IMR-90 (cell line): ENCODE data around the gene PSPC1. TPM values are rescaled to one million over a fixed set of nuclear protein-coding genes. Genes with fewer than 3 reads are reported as not detected.

Experiments used
- ATAC-seq: fragments of 200-7000 bp; cut with Tn5 transposase; 2 replicates; pipeline ENCODE4 v1.9.1; 2020; ENCODE audit warnings: low read depth, mild to moderate bottlenecking, moderate library complexity
- BruUV-seq: library from RNA; stranded (reverse); fragments of 400-500 nt; replicated peaks from 2 replicates; lab custom pipeline; 2021; lab: Mats Ljungman, UMichigan
- CTCF ChIA-PET: fragments of 300-600 bp; formaldehyde crosslinking; extraction: SDS; loops from one replicate; lab custom pipeline; 2021; ENCODE audit warnings: antibody characterized with exemption; lab: Yijun Ruan, JAX
- POLR2A ChIA-PET: fragments of 300-600 bp; sonication (Branson Sonifier 250); formaldehyde crosslinking; loops from one replicate; lab custom pipeline; 2022; ENCODE audit warnings: antibody characterized with exemption; ENCODE audit not compliant: unreplicated experiment; lab: Charles Lee
- DNase-seq: peaks from one replicate; pipeline ENCODE4 v3.0.0; 2013
- H2AFZ ChIP-seq: replicated peaks from 2 replicates; pipeline ENCODE3; 2013; ENCODE audit warnings: low read length, mild to moderate bottlenecking; ENCODE audit not compliant: poor library complexity
- H2AK5ac ChIP-seq: 2 replicates; pipeline ENCODE4 v1.6.1; 2013; ENCODE audit warnings: low read depth, low read length, inconsistent platforms
- H2AK9ac ChIP-seq: replicated peaks from 2 replicates; pipeline ENCODE3; 2013; ENCODE audit warnings: mild to moderate bottlenecking, low read depth, low read length, moderate library complexity; ENCODE audit not compliant: poor library complexity
- H2BK120ac ChIP-seq: 2 replicates; pipeline ENCODE4 v1.6.1; 2013; ENCODE audit warnings: low read depth, low read length, inconsistent platforms
- H2BK15ac ChIP-seq: 3 replicates; pipeline ENCODE4 v1.6.1; 2013; ENCODE audit warnings: low read depth, low read length, inconsistent platforms
- H2BK20ac ChIP-seq: 2 replicates; pipeline ENCODE4 v1.6.1; 2013; ENCODE audit warnings: low read depth, mild to moderate bottlenecking, inconsistent platforms, low read length, moderate library complexity
- H2BK5ac ChIP-seq: 2 replicates; pipeline ENCODE4 v1.6.1; 2013; ENCODE audit warnings: mild to moderate bottlenecking, low read depth, low read length, inconsistent platforms; ENCODE audit not compliant: poor library complexity, severe bottlenecking
- H3K14ac ChIP-seq: replicated peaks from 2 replicates; pipeline ENCODE4 v1.6.1; 2013; ENCODE audit warnings: low read depth, low read length, inconsistent platforms
- H3K18ac ChIP-seq: 2 replicates; pipeline ENCODE4 v1.6.1; 2013; ENCODE audit warnings: low read depth, low read length, control low read depth
- H3K23ac ChIP-seq: 2 replicates; pipeline ENCODE4 v1.6.1; 2013; ENCODE audit warnings: low read depth, low read length, inconsistent platforms
- H3K27ac ChIP-seq: 2 replicates; pipeline ENCODE4 v1.5.1; 2013; ENCODE audit warnings: mild to moderate bottlenecking, control low read depth, low read length; ENCODE audit not compliant: insufficient read depth
- H3K27me3 ChIP-seq: 2 replicates; pipeline ENCODE4 v1.6.1; 2013; ENCODE audit warnings: low read length; ENCODE audit not compliant: control insufficient read depth, insufficient read depth
- H3K36me3 ChIP-seq: 2 replicates; pipeline ENCODE4 v1.6.1; 2013; ENCODE audit warnings: low read length, mixed read lengths; ENCODE audit not compliant: control insufficient read depth, insufficient read depth
- H3K4ac ChIP-seq: 2 replicates; pipeline ENCODE4 v1.6.1; 2013; ENCODE audit warnings: low read depth, low read length, inconsistent platforms
- H3K4me1 ChIP-seq: 2 replicates; pipeline ENCODE4 v1.6.1; 2013; ENCODE audit warnings: low read length, mixed read lengths; ENCODE audit not compliant: control insufficient read depth, insufficient read depth
- H3K4me2 ChIP-seq: 2 replicates; pipeline ENCODE4 v1.6.1; 2013; ENCODE audit warnings: low read depth, mild to moderate bottlenecking, control low read depth, low read length, moderate library complexity
- H3K4me3 ChIP-seq: 2 replicates; pipeline ENCODE4 v1.5.1; 2013; ENCODE audit warnings: low read depth, mild to moderate bottlenecking, control low read depth, low read length, moderate library complexity; ENCODE audit not compliant: insufficient read depth
- H3K56ac ChIP-seq: 2 replicates; pipeline ENCODE4 v1.6.1; 2013; ENCODE audit warnings: low read length, inconsistent platforms; ENCODE audit not compliant: insufficient read depth; ENCODE audit errors: extremely low read depth
- H3K79me1 ChIP-seq, 2 experiments: 2 replicates each; pipeline ENCODE4 v1.6.1; 2013; ENCODE audit warnings: low read length in 2 of 2, inconsistent platforms in 1 of 2, low read depth in 1 of 2
- H3K9ac ChIP-seq: 2 replicates; pipeline ENCODE4 v1.6.1; 2013; ENCODE audit warnings: low read depth, low read length, control low read depth
- H3K9me1 ChIP-seq: 2 replicates; pipeline ENCODE4 v1.6.1; 2013; ENCODE audit warnings: low read length, inconsistent platforms; ENCODE audit not compliant: insufficient read depth
- H3K9me3 ChIP-seq: 2 replicates; pipeline ENCODE4 v1.6.1; 2013; ENCODE audit warnings: low read length; ENCODE audit not compliant: control insufficient read depth, insufficient read depth
- H4K20me1 ChIP-seq: 2 replicates; pipeline ENCODE4 v1.6.1; 2013; ENCODE audit warnings: low read length, inconsistent platforms; ENCODE audit not compliant: insufficient read depth
- H4K5ac ChIP-seq: 2 replicates; pipeline ENCODE4 v1.6.1; 2013; ENCODE audit warnings: mild to moderate bottlenecking, low read depth, low read length, control low read depth
- H4K8ac ChIP-seq, 2 experiments: 2 replicates each; pipeline ENCODE4 v1.6.1; 2013; ENCODE audit warnings: low read depth in 2 of 2, low read length in 2 of 2, control low read depth in 1 of 2, inconsistent platforms in 1 of 2
- H4K91ac ChIP-seq: 2 replicates; pipeline ENCODE4 v1.6.1; 2013; ENCODE audit warnings: low read depth, low read length, inconsistent platforms; ENCODE audit not compliant: insufficient read depth
- CHD1 ChIP-seq: IDR thresholded peaks from 2 replicates; pipeline ENCODE4 v1.6.1; 2012; ENCODE audit warnings: low read depth, low read length, improper control_type of control experiment
- SMC3 ChIP-seq: fragments of 150-350 bp; IDR thresholded peaks from 2 replicates; pipeline ENCODE4 v1.6.1; 2016; ENCODE audit warnings: low read depth, mild to moderate bottlenecking, antibody characterized with exemption, low read length, moderate library complexity
- WGBS, 2 experiments: methylation state at CpG; one replicate each; pipeline versions ENCODE4 v1.1.5 to v1.1.7; 2013; ENCODE audit warnings: missing lambda C conversion rate in 2 of 2; ENCODE audit not compliant: insufficient read length in 1 of 2; ENCODE audit errors: extremely low coverage in 2 of 2; 5-methylcytosine and 5-hydroxymethylcytosine counted together
- dilution Hi-C: fragments of 300-500 bp; cut with HindIII; formaldehyde crosslinking; loops from one replicate; pipeline ENCODE4 v1.14.3; 2018; ENCODE audit warnings: low sequenced_read_pairs; ENCODE audit not compliant: unreplicated experiment
- in situ Hi-C: fragments of 300-500 bp; cut with MboI; formaldehyde crosslinking; loops from 3 replicates; pipeline ENCODE4 v1.14.3; 2019; ENCODE audit warnings: low sequenced_read_pairs, inconsistent platforms, mixed read lengths
- intact Hi-C: fragments of 100-400 bp; cut with micrococcal nuclease; formaldehyde crosslinking; loops from 2 replicates; pipeline ENCODE4 v1.10.0; 2022
- polyA plus RNA-seq, 3 experiments: library from polyadenylated mRNA; depleted of rRNA; stranded (reverse); fragments of >200 nt; gene quantifications; 2 replicates each; pipeline ENCODE4 v1.2.3, GENCODE V29; 2012; ENCODE audit warnings: low replicate concordance in 1 of 3
- total RNA-seq: library from RNA; depleted of rRNA; stranded (reverse); fragments of >200 nt; gene quantifications from 2 replicates; pipeline ENCODE4 v1.2.3, GENCODE V29; 2012

PSPC1 gene
- total and polyA plus RNA-seq, 2 of the 4 experiments (the other 2 are of a cell fraction) = 38.3 to 39.8 TPM

DNA sequence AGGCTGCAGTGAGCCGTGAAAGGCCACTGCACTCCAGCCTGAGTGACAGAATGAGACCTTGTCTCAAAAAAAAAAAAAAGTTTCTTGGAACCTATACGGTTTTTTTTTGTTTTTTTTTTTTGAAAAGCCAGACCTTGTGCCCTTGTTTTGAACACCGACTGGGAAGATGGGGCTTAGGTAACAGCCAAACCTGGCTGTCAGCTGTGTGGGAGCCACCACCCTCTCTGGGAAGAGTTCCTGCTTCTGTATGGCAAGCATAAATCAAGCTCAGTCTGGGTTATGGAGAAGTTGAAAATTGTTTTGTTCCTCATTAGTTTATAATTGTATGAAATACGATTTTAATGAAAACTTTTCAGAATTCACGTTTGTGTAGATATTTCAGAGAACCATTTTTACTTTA is 109.8 kb downstream of the PSPC1 start:
- no peak overlapping the region for H3K4ac ChIP-seq
- DNase-seq = no peak

More for the DNA sequence above, 109.8 kb downstream of the PSPC1 start:
- H2BK120ac ChIP-seq = no peak overlapping the region
- no peak overlapping the region for H3K56ac ChIP-seq
- no peak overlapping the region for H3K27ac ChIP-seq
- H3K36me3 ChIP-seq = peaks cover 59% of the 10 kb centered on the region
- H4K5ac ChIP-seq = no peak overlapping the region
- H3K4me3 ChIP-seq = no peak overlapping the region
- H3K9ac ChIP-seq = no peak overlapping the region
- peaks cover 3% of the 10 kb centered on the region for H3K4me1 ChIP-seq
- ATAC-seq = no peak
- WGBS, 2 experiments = 100% methylated on average over 1 of the region's 5 CpGs; no CpG with 5 or more reads in 1 of the 2 experiments
- ChIA-PET POLR2A (no interaction called here), CTCF (no interaction called here)
- H3K79me1 ChIP-seq = peaks cover 5 to 15% of the 10 kb centered on the region in 2 experiments
- no peak overlapping the region for H2AFZ ChIP-seq
- no peaks in the 10 kb centered on the region for H3K27me3 ChIP-seq
- no TSS peak for BruUV-seq
- dilution Hi-C loops (no loop called here), intact Hi-C loops (no loop called here), in situ Hi-C loops (loop anchor here (10.0 to 25.0 kb wide), 2 partner anchors 102 to 314 kb away; no protein-coding TSS in a partner anchor)
- H2AK5ac ChIP-seq = no peak overlapping the region
- H2BK5ac ChIP-seq = no peak overlapping the region
- H3K23ac ChIP-seq = no peak overlapping the region
- peaks cover 5% of the 10 kb centered on the region for H3K9me1 ChIP-seq
- H4K20me1 ChIP-seq = no peaks in the 10 kb centered on the region
- no peak overlapping the region for H3K18ac ChIP-seq
- H4K91ac ChIP-seq = no peak overlapping the region
- H3K4me2 ChIP-seq = no peak overlapping the region
- no peaks in the 10 kb centered on the region for H3K9me3 ChIP-seq
- no peak overlapping the region for H2BK15ac ChIP-seq
- H3K14ac ChIP-seq = no peak overlapping the region
- TF ChIP-seq SMC3 (no peak), CHD1 (no peak)
- H4K8ac ChIP-seq = no peak overlapping the region
- H2AK9ac ChIP-seq = no peak overlapping the region
- no peak overlapping the region for H2BK20ac ChIP-seq
